Type B pancreatic cell (in vitro differentiated cells): ENCODE measurements around the gene MDFIC. TPM values are rescaled to one million over a fixed set of nuclear protein-coding genes. Genes with fewer than 3 reads are reported as not detected.

ENCODE experiments used
- DNase-seq: peaks from one replicate; pipeline ENCODE4 v3.0.0; 2021; ENCODE audit warnings: mixed read lengths; ENCODE audit not compliant: unreplicated experiment; ENCODE audit errors: extremely low spot score
- H3K27ac Mint-ChIP-seq: 2 replicates; pipeline ENCODE4 v1.8.0; 2021; ENCODE audit warnings: mild to moderate bottlenecking, mixed read lengths
- H3K27me3 Mint-ChIP-seq: 2 replicates; pipeline ENCODE4 v1.8.0; 2021; ENCODE audit warnings: mixed read lengths
- H3K36me3 Mint-ChIP-seq: 2 replicates; pipeline ENCODE4 v1.8.0; 2021; ENCODE audit warnings: mixed read lengths
- H3K4me1 Mint-ChIP-seq: one replicate; pipeline ENCODE4 v1.8.0; 2021; ENCODE audit warnings: mixed read lengths; ENCODE audit not compliant: unreplicated experiment
- H3K4me3 Mint-ChIP-seq: 2 replicates; pipeline ENCODE4 v1.8.0; 2021; ENCODE audit warnings: mild to moderate bottlenecking, mixed read lengths
- H3K9me3 Mint-ChIP-seq: 2 replicates; pipeline ENCODE4 v1.8.0; 2021; ENCODE audit warnings: mixed read lengths
- total RNA-seq: library from RNA; stranded (reverse); gene quantifications from 2 replicates; pipeline ENCODE4 v1.2.1, GENCODE V29; 2021; ENCODE audit warnings: low replicate concordance
- TF ChIP-seq, protein P1 (sequence below): fragments of 200-600 bp; sonication (generic); conservative IDR thresholded peaks from 2 replicates; pipeline ENCODE4 v1.5.0; 2021; ENCODE audit warnings: antibody characterized with exemption, mild to moderate bottlenecking

Gene MDFIC
- total RNA-seq, 1 donor from 2014 or later: 20.2 TPM

DNA sequence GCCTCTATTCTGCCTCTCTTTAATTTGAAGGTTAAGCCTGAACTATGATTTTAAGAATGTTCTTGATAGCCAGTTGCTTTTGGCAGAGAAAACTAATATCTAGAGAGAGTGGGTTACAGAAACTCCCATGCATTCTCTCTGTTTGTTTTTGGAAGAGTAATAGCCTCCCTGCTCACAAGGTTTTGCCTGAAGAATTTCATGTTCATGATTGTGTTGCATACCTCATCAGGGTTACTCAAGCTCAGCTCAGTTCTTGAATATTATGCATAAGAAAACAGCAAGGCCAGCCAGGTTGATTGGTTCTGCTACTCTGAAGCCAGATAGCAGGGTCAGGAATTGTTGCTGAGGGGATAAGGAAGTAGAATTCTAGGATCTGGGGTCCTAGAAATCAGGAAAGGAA is 137.4 kb downstream of the MDFIC start:
- Mint-ChIP-seq H3K27me3 (no peaks in the 10 kb centered on the region), H3K9me3 (no peaks in the 10 kb centered on the region), H3K4me1 (no peaks in the 10 kb centered on the region), H3K36me3 (no peaks in the 10 kb centered on the region), H3K4me3 (no peak overlapping the region), H3K27ac (no peak overlapping the region)
- no peak for DNase-seq
- TF ChIP-seq, protein P1, sequence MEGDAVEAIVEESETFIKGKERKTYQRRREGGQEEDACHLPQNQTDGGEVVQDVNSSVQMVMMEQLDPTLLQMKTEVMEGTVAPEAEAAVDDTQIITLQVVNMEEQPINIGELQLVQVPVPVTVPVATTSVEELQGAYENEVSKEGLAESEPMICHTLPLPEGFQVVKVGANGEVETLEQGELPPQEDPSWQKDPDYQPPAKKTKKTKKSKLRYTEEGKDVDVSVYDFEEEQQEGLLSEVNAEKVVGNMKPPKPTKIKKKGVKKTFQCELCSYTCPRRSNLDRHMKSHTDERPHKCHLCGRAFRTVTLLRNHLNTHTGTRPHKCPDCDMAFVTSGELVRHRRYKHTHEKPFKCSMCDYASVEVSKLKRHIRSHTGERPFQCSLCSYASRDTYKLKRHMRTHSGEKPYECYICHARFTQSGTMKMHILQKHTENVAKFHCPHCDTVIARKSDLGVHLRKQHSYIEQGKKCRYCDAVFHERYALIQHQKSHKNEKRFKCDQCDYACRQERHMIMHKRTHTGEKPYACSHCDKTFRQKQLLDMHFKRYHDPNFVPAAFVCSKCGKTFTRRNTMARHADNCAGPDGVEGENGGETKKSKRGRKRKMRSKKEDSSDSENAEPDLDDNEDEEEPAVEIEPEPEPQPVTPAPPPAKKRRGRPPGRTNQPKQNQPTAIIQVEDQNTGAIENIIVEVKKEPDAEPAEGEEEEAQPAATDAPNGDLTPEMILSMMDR: no peak

- TF ChIP-seq, protein P1: no peak
- DNase-seq: no peak
- Mint-ChIP-seq H3K9me3 (no peaks in the 10 kb centered on the region), H3K36me3 (no peaks in the 10 kb centered on the region), H3K4me3 (no peak overlapping the region), H3K27me3 (no peaks in the 10 kb centered on the region), H3K4me1 (no peaks in the 10 kb centered on the region), H3K27ac (no peak overlapping the region)
Measured at GRCh38 chr7:115060095-115060870, 138.4 kb downstream of the MDFIC start.

GRCh38 chr7:115066050-115066449 is 144.2 kb downstream of the MDFIC start:
- peaks cover 10% of the 10 kb centered on the region for H3K4me1 Mint-ChIP-seq
- no peaks in the 10 kb centered on the region for H3K9me3 Mint-ChIP-seq
- no peak overlapping the region for H3K4me3 Mint-ChIP-seq
- H3K27me3 Mint-ChIP-seq: no peaks in the 10 kb centered on the region
- no peak overlapping the region for H3K27ac Mint-ChIP-seq
- TF ChIP-seq, protein P1: no peak
- DNase-seq: no peak
- H3K36me3 Mint-ChIP-seq: no peaks in the 10 kb centered on the region

DNA sequence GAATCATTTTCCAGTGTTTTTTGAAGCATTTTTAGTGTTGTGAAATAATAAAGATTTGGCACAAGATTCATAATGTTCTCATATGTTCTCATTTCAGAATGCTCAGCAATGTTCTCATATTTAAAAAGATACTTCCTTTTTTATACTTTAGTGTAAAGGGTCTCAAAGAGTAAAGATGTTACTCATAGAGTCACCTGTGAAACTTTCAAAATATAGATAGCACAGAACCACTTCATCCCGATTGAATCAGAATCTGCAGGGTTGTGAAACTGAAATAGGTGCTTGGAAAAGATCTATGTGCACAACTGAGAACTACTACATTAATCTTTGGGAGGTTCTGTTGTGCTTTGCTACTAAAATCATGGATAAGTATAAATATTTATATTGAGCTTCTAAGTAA is 144.7 kb downstream of the MDFIC start:
- TF ChIP-seq, protein P1: no peak
- Mint-ChIP-seq H3K36me3 (no peaks in the 10 kb centered on the region), H3K9me3 (no peaks in the 10 kb centered on the region), H3K4me1 (peaks cover 10% of the 10 kb centered on the region), H3K4me3 (no peak overlapping the region), H3K27me3 (no peaks in the 10 kb centered on the region), H3K27ac (no peak overlapping the region)
- DNase-seq: no peak

DNA sequence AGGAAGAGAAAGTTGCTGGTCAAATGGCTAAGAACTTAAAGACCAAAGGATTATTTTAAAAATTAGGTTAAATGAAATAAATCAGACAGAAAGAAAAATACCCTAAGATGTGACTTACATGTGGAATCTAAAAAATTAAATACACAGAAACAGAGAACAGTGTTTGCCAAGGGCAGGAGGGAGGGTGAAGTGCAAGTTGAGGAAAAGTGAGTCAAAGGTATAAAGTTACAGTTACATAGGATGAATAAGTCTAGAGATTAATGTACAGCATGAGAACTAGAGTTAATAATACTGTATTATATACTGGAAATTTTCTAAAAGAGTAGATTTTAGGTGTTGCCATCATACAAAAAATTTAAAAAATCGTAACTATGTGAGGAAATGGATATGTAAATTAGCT is 146.3 kb downstream of the MDFIC start:
- Mint-ChIP-seq H3K9me3 (peaks cover 3% of the 10 kb centered on the region), H3K4me3 (no peak overlapping the region), H3K4me1 (peaks cover 10% of the 10 kb centered on the region), H3K27me3 (no peaks in the 10 kb centered on the region), H3K27ac (no peak overlapping the region), H3K36me3 (no peaks in the 10 kb centered on the region)
- TF ChIP-seq, protein P1: no peak
- DNase-seq: no peak
